GM19397 (cell line): ENCODE data around the gene GOPC.
"Not testable (repeated sequence)": the region's sequence is repeated elsewhere in the genome, so short reads cannot be mapped to it uniquely, and the experiment has no call there.

Source experiments
- ATAC-seq: cut with Tn5 transposase; IDR thresholded peaks from one replicate; pipeline ENCODE4 v1.9.1; 2021; ENCODE audit warnings: mild to moderate bottlenecking, moderate library complexity; ENCODE audit not compliant: unreplicated experiment

The GOPC gene

GRCh38 chr6:117518870-117519269 lies 83.4 kb downstream of the GOPC start:
- ATAC-seq, result no peak

GRCh38 chr6:117517995-117518394 lies 84.3 kb downstream of the GOPC start:
- not testable (repeated sequence) for ATAC-seq

GRCh38 chr6:117515326-117515725 lies 87.0 kb downstream of the GOPC start:
- ATAC-seq, result no peak

GRCh38 chr6:117514655-117515054 lies 87.7 kb downstream of the GOPC start:
- ATAC-seq, result no peak

GRCh38 chr6:117513778-117514365 lies 88.4 kb downstream of the GOPC start:
- ATAC-seq, result no peak

GRCh38 chr6:117512987-117513573 lies 89.2 kb downstream of the GOPC start:
- no peak for ATAC-seq

- no peak for ATAC-seq
These were observed 90.1 kb downstream of the GOPC start for GRCh38 chr6:117512056-117512828.
